GM21786 (cell line): ENCODE results near the gene GDPD5.

Source experiments
- ATAC-seq: cut with Tn5 transposase; IDR thresholded peaks from one replicate; pipeline ENCODE4 v1.9.1; 2021; ENCODE audit not compliant: unreplicated experiment

Gene GDPD5

DNA sequence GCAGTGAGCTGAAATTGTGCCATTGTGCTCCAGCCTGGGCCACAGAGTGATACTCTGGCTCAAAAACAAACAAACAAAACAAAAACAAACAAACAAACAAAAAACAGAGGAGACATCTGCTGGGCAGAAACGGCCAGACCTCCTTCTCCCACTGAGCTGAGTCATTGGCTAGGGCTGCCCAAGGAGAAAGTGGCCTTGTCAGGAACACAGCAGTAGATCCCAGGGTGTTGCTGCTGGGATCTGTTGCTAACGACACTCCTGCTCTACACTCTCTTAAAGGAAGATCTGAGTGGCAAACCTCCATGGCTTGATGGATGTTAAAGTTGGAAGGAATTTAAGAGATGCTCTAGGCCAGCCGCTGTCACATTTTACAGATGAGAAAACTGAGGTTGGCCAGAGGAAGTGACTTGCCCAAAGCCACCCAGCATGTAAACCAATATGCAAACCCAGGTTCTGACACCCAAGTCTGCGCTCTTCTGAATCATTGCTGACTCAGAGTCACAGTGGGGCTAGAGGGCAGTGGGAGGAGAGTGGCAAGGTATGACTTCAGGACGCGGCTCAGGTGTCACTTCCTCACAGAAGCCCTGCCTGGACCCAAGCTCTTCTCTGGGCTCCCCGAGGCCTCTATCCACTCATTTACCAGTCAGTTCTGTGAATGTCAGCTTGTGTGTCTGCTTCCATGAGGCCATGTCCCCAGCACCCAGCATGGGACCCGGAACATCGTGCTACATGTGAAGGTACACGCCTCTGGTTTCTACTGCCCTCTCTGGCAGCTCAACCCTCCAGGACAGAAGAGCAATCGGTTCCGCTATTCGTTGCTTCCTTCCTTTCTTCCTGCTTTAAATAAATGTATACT, 11.3 kb upstream of the GDPD5 start:
- peak; percentile 58 for ATAC-seq

DNA sequence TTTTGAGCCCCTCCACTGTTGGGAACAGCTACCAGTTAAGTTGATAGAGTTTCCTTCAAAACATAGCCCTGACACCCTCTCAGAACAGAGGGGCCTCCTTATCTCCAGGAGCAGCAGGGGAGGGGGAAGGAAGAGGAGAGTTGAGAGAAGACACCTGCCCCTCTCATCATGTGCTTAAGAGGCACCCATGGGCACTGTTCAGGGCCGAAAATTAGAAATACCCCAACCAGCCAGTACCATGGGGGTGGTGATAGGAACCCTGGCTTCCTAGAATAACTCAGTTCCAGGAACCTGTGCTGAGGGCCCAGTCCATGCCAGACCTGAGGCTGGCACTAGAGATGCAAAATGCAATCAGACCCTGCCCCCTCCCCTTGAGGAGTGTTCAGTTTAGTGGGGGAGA, 9.3 kb upstream of the GDPD5 start:
- no peak for ATAC-seq

DNA sequence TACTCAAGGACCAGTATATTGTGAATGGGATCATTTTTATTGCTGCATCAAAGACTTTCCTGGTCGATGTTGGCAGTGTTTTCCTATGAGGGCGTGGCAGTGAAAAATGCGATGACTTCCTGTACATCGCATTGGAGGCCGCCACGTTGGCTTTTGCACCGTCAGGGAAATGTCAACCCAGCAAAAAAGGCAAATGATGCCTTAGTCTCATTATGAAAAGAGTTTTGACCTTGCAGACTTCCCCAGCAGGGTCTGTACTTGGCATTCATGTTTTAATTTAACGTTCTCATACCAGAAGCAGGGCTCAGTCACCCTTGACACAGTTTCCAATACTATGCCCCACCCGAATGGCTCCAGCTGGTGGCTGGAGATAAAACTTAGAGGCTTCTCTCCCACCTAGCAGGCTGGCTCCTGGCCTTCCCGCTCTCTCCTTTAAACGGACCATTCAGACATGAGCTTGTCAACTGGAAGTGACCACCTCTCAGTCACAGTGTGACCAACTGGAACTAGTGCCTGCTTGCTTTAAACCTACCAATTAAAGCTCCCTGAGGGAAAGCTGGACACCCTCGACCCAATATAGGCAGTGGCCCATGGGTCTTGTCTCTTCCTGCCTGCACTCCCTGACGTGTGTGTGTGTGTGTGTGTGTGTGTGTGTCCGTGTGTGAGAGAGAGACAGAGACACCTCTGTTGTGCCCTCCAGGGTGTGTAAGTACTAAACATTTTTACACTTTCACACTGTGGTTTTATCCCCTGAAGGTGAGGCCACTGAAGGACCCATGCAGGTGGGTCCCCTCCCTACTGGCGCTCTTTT, 8.7 kb upstream of the GDPD5 start:
- no peak for ATAC-seq

DNA sequence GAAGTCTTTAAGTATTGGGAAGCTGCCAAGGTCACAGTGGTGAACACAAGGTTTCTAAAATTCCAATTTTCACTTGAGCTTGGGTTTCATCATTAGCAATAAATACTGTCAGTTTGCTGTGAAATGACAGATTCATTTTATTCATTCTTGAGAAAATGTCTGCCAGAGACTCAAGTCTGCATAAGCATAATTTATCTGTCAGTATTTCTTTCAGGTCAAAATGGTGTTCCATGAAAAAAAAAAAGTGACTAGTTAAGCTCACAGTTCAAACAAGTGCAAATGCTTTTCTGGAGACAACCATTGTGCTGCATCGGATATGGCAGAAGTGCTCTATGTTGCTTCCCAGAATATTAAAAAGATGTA, 8.1 kb upstream of the GDPD5 start:
- ATAC-seq = no peak

DNA sequence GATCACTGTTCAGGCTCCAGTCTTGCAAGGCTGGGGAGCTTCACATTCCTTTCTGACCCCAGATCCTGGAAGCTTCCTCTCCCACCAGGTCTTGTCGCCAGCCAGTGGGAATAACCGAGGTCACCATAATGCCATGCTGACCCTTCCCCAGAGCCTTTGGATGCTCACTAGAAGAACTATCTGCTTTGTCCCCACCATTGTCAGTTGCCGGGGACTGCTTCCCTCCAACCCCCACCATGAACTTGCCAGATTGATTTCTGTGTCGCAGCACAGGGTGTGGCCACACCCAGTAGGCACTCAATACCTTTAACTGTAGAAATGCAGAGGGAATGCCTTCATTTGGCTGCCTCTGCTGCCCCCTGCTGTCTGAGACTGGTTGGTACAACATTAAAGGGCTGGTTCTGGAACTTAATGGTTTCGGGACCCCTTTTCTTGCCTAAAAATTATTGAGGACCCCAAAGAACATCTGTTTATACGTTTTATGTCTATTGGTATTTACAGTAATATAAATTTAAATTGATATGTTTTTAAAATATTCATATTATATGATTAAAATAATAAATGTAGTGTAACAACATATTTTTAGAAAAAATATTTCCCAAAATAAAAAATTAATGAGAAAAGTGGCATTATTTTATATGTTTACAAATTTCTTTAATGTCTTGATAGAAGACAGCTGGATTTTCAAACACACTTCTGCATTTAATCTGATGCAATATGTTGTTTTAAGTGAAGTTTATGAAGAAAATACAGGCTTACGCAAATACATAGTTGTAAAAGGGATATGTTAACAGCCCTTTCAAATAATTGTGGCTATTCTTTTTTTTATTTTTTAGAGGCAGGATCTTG, 6.7 kb upstream of the GDPD5 start:
- ATAC-seq = no peak

DNA sequence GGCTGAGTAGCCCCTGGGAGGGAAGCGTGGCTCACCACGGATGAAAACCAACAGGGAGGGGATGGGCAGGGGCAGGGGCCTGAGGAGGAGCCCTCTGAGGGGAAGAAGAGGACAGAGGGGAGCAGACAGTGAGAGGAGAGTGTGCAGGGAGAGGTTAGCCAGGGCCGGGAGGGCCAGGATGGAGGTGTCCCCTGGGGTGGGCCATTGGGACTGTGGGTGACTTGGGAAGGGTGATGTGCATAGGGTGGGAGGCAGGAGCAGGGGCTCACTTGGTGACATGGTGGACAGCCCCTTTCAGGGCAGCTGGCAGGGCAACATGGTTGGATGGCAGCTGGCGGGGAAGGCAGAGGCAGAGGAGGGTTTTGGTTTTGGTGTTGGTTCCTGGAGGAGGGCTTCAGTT, 5.6 kb upstream of the GDPD5 start:
- ATAC-seq = no peak

DNA sequence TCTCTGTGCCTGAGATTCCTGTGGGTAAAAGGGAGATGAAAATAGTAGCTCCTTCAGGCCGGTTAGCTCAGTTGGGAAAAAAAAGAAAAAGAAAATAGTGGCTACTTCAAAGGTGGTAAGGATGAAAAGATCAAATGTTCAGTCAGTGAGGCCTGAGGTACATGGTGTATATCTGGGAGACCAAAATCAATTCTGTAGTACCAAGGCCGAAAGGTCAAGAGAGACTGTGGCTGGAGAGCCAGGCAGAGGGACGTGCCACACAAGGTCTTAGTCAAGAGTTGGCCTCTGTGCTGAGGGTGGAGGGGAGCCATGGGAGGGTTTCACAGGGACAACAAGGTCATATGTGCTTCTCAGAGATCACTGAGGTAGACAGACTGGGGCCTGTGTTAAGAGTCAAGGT, 4.8 kb upstream of the GDPD5 start:
- ATAC-seq = no peak

DNA sequence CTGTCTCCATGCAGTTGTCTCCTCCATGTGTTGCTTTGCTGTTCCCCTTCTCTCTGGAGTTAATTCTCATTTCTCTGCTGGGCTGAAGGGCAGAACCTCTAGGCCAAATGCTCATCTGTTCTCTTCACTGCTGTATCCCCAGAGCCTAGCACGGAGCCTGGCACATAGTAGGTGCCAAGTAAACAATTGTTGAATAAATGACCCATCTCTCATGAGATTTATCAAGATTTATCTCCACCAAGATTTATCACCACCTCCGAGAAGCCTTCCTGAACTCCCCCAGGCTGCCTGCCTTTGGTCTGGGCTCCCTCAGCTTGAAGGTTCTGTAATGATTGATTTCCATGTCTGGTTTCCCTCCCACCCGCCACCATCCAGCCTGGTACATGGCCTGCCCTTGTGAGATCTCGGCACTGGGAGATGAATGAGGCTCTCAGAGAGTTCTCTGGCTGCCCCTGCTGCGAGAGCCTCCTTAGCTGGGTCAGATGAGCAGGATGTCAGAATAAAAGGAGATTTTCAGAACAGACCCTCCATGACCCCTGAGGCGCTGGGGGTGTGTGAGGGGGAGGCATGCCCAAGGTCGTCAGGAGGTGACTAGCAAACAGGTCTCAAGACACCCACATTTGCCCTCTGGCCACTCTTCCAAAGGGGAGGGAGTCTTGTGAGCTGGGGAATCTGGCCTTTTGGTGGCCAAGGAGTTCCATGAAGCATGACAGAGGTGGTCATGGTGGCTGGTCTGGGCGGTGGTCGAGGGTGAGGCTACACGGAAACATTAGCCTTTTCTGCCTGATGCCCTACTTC, 2.4 kb upstream of the GDPD5 start:
- no peak for ATAC-seq

DNA sequence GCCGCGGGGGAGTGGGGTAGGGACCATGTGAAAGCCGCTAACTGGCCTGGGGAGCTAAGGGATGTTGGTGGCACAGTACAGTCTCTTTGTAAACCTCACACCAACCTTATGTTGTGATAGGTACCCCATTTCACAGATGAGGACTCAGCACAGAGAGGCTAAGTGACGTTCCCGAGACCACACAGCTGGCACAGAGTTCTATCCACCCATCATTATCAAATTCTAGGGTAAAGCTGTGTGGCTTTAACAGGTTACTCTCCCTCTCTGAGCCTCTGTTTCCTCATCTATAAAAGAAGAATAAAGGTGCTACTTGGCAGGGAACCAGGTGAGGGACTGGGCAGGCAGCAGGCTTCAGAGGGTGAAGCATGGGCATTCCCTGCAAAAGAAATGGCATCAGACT, 1.4 kb upstream of the GDPD5 start:
- ATAC-seq = no peak

DNA sequence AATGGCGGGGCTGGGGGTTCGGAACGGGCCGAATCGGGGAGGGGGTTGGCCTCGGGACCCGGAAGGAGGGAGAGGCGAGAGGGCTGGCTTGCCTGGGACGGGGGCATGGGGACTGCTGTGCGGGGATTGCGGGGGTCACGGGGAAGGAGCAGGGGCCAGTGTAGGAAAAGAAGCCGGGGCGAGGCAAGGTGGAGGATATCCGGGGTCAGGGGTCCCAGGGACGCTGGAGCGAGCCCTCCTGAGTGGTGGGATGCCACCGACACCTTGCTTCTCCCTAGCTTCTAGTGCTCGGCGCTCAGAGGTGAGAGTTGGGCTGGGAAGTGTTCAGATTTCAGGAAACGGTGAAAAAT, 426 bp upstream of the GDPD5 start:
- no peak for ATAC-seq

DNA sequence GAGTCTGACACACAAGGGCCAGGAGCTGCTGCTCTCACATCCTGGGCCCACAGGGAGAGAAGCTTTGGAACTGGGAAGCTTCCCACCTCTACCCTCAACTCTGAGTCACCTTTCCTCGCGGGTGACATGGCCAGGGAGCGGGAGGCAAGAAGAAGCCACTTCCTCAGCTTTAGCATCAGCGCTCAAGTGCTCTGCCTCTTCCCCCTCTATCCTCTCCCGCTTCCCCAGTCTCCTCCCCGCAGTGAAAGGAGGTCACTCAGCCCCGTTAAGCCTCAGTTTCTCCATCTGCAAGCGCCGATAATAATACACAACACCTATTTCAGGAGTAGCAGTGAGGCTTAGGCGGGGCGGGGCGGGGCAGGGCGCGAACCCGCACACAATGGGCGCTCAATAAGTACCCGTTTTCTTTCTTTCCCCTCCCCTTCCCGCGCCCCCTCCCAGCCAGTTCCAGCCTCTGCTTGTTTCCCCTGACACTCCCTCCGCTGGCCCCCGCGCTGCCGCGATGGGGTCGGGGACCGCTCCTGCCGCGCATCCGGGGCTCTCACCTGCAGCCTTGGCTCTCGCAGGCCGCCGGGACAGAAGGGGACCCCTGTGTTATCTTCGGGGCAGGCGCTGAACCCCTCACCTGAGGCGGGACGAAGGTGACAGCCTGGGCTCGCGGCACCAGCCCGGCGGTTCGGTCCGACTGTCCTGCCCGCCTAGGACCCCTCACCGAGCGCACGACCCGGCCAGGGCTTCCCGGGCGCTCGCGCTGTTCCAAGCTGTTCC, 892 bp downstream of the GDPD5 start:
- ATAC-seq = no peak

DNA sequence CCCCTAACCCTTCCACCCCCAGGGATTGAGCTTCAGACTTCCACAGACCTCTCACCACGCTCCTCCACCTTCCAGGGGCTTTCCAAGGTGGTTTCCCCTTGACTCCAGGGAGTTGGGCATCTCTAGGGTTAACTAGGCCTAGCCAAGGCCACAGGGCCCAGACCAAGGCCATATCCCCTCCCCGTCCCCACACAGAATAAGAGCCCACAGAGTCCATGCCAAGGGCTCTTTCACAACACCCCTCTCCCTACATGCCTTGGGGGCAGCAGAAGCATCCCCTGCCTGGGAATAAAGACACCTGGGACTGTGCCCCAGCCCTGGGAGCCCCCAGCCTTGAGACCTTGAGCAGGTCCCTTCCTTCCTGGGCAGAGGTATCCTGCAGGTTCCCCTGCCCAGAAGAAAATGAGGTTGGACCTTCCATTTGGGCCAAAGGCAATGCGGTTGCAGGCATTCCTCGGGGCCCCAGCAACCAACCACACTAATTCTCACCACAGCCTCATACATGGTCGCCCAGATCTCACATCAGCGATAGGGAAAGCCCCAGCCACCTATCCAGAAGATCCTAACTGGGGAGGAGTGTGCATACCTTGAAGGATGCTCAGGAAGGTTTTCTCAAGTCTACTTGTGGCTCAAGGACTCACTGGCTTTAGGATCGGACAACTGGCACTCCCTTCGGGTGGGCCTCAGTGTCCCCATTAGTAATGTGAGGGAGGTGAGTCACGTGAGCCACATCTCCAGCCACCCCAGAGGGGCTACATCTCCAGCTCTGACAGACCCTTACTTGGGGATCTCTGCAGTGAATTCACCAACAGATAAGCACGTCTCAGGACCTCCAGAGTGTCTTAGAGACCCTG, 1.7 kb downstream of the GDPD5 start:
- ATAC-seq = no peak

DNA sequence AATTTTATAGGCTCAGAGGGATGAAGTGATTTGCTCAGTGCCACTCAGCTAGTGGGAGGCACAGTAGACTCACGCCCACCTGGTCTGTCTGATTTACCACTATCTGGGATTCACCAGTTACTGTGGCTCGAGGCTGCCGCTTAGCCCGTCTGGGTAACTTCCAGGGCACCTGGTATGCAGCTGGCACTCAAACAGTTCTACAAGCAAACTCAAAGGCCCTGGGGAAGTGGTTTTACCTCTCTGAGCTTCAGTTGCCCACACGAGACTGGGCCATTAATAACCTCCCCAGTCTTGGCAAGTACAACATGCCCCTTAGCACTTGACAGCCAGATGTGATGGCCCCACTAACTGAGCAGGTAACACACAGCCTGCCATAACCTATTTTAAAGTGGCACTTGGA, 2.6 kb downstream of the GDPD5 start:
- ATAC-seq = no peak

DNA sequence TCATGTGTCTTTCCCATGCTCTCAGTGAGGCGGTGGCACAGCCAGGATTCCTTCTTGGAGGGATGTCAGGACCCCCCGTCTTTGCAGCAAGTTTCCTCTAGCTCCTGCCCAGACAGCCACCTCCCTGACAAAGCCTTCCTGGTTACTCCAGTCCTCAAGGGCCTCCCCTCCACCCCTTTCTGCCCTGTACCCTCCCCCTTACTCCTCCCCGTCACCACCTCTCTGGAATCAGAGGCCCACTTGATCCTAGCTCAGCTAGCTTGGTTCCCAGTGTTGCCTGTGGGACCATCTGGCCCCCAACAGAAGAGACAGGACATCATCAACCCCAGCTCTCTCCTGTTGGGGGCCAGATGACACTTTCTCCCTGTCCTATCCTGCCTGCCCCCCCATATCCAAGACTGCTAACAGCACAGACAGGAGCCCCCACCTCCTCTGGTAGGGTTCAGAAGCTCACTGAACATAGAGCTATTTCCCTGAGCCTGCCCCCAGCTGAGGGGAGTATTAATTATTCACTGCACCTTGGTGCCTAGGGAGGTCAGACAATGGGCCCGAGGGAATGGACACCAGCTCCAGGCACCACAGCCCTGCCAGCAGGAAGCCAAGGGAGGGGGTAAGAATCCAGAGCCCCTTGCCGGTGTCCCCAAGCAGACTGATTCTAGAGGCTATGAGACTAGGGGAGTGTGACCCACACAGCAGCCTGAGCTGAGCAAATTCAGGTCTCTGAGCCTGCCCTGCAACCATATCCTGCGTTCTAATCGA, 3.3 kb downstream of the GDPD5 start:
- no peak for ATAC-seq

DNA sequence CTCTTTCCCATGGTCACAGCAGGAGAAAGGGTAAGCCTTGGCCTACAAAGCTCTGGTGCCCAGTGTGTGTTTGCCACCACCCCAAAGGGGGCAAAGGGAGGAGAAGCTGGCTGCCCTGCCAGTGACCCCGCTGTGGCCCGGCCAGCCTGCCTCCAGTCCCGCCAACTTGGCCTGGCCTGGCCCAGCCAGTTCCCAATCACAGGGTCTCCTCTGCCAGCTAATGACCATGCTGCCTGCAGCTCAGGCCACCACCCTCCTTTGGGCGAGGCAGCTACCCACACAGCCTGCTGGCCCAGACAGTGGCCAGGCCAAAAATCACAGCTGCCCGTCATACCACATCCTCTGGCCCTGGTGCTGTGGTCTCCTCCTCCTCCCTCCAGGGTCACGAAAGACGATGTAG, 5.1 kb downstream of the GDPD5 start:
- no peak for ATAC-seq

DNA sequence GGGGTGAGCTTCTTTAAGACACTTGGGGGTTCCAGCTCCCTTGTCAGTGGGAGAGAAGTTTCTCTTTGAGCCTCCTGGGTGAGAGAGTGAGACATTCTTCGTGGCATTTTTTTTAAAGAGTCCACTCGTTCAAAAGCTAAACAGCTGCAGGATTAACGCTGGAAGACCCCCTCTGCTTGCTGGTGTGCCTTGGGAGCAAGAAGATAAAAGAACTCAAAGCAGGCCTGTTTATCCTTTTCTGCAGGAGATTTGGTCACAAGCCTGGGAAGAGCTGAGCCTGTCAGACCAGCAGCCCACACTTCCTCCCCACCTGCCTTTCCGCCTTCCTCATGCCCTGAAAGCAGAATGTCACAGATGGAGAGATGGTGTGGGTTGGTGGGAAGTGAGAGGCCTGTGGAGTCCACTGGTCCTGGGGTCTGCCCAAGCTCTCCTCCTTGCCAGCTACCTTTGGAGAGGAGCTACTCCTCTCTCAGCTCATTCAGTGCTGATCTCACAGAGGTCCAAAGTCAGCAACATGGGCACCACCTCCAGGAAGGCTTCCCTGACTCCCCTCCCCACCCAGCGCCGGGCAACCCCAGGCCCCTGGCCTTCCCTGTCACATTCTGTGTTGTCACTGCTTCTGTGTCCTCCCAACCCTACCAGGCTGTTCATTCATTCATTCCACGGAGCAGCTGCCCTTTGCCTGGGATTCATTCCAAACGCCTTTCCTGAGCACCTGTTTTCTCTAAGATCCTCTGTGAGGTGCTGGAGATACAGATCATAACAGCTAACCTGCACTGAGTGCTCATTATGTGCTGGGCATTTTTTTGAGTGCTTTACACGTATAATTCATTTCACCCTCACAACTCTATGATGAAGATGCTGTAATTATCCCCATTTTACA, 6.7 kb downstream of the GDPD5 start:
- ATAC-seq = no peak

DNA sequence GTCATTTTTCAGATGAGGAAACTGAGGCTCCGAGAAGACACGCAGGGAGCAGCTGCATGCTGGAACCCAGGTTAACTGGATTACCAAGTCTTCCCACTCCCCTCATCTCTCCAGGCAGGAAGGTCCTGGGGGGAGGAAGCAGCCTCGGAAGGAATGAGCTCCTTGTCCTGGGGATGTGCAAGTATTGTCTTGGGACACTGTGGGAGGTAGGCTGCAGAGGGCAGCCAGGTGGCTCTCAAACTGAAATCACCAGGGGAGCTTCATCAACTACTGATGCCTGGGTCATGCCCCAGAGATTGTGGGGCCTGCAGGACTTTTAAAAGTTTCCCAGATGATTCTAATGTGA, 7.6 kb downstream of the GDPD5 start:
- ATAC-seq = no peak

DNA sequence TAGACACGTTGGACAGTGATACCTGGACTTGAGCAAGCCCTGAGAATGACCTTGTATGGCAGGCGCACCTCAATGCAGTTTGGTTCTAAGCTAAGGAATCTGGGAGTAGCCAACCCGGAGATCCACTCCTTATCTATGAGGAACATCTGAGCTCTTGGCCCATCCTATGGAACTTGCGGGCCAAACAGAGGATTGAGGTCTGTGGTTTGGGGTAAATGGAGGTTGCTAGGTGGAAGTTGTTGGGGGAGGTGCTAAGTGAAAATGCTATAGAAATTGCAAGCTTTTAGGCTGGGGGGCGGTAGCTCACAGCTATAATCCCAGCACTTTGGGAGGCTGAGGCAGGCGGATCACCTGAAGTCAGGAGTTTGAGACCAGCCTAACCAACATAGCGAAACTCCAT, 8.9 kb downstream of the GDPD5 start:
- ATAC-seq = no peak
